Bronchial epithelial cell (primary cell): ENCODE measurements around the gene LENG8. TPM values are rescaled to one million over a fixed set of nuclear protein-coding genes. Genes with fewer than 3 reads are reported as not detected.
A peak's percentile ranks its signal among the peaks of the same experiment; 100 is the strongest.
"Not testable (repeated sequence)": the region's sequence is repeated elsewhere in the genome, so short reads cannot be mapped to it uniquely, and the experiment has no call there.

Experiments used
- DNase-seq: peaks from one replicate; pipeline ENCODE4 v3.0.0-alpha.2; 2010; ENCODE audit warnings: low read depth
- FAIRE-seq: peaks from 2 replicates; lab custom pipeline; 2011; peaks lifted over from hg19 to GRCh38; lab: Jason Lieb, UNC
- H3K27me3 ChIP-seq: 2 replicates; pipeline ENCODE4 v1.5.1; 2011; ENCODE audit warnings: low read length; ENCODE audit not compliant: control insufficient read depth, insufficient read depth
- H3K36me3 ChIP-seq: 2 replicates; pipeline ENCODE4 v1.5.1; 2011; ENCODE audit warnings: low read length; ENCODE audit not compliant: control insufficient read depth, insufficient read depth
- H3K4me3 ChIP-seq: 2 replicates; pipeline ENCODE4 v1.5.1; 2011; ENCODE audit warnings: mild to moderate bottlenecking, low read depth, low read length, control low read depth
- CTCF ChIP-seq: IDR thresholded peaks from 2 replicates; pipeline ENCODE4 v1.5.1; 2011; ENCODE audit warnings: mild to moderate bottlenecking, moderate library complexity, low read length, control low read depth, inconsistent platforms; ENCODE audit not compliant: insufficient read depth, severe bottlenecking
- total RNA-seq: library from RNA; depleted of rRNA; stranded (reverse); fragments of >200 nt; gene quantifications from 2 replicates; pipeline ENCODE4 v1.2.1, GENCODE V29; 2014

The LENG8 gene
- total RNA-seq, 1 donor from 2014 or later, result 26.3 TPM

- TF ChIP-seq CTCF, result no peak
- FAIRE-seq (no peak), DNase-seq (no peak)
- Histone ChIP-seq H3K36me3 (no peaks in the 10 kb centered on the region), H3K27me3 (no peaks in the 10 kb centered on the region), H3K4me3 (no peak overlapping the region)
Measured at GRCh38 chr19:54493967-54494585, 45.1 kb downstream of the LENG8 start.

GRCh38 chr19:54495284-54495683, 46.3 kb downstream of the LENG8 start:
- not testable (repeated sequence) for H3K36me3 ChIP-seq, DNase-seq, FAIRE-seq, H3K4me3 ChIP-seq, H3K27me3 ChIP-seq

- H3K4me3 ChIP-seq, H3K27me3 ChIP-seq, DNase-seq, H3K36me3 ChIP-seq: not testable (repeated sequence)
- FAIRE-seq, result peak; percentile 68
Measured at GRCh38 chr19:54497747-54498450, 48.9 kb downstream of the LENG8 start.

GRCh38 chr19:54498451-54498772, 49.4 kb downstream of the LENG8 start:
- not testable (repeated sequence) for H3K4me3 ChIP-seq, H3K27me3 ChIP-seq, DNase-seq, FAIRE-seq, H3K36me3 ChIP-seq

GRCh38 chr19:54502518-54503048, 53.6 kb downstream of the LENG8 start, which contains the start of gene LAIR2:
TSS of gene LAIR2 (plus strand) at chr19:54502831. CDS start at chr19:54502919, 88 bp downstream.
- DNase-seq (no peak), FAIRE-seq (no peak)
- Histone ChIP-seq H3K4me3 (no peak within 1 kb of the TSS), H3K36me3 (no peaks in the 10 kb centered on the region), H3K27me3 (no peaks in the 10 kb centered on the region)
- TF ChIP-seq CTCF, result no peak

GRCh38 chr19:54505542-54505941, 56.5 kb downstream of the LENG8 start:
- not testable (repeated sequence) for H3K36me3 ChIP-seq, FAIRE-seq, H3K4me3 ChIP-seq, DNase-seq, H3K27me3 ChIP-seq

GRCh38 chr19:54506079-54506478, 57.1 kb downstream of the LENG8 start:
- no peaks in the 10 kb centered on the region for H3K36me3 ChIP-seq
- FAIRE-seq, result no peak
- TF ChIP-seq CTCF, result no peak
- H3K27me3 ChIP-seq, result no peaks in the 10 kb centered on the region
- H3K4me3 ChIP-seq, result no peak overlapping the region
- peak; percentile 2 for DNase-seq

- H3K27me3 ChIP-seq, H3K4me3 ChIP-seq, H3K36me3 ChIP-seq, FAIRE-seq, DNase-seq: not testable (repeated sequence)
Measured at GRCh38 chr19:54507038-54507717, 58.2 kb downstream of the LENG8 start.
